Pancreas (tissue), 10 donors: Measurements from ENCODE around the gene TMC1. TPM values are rescaled to one million over a fixed set of nuclear protein-coding genes. Genes with fewer than 3 reads are reported as not detected.

ENCODE experiments used
- ATAC-seq, 4 donors: fragments of 200-7000 bp; cut with Tn5 transposase; one replicate each; pipeline versions ENCODE4 v1.8.0 to v1.9.1; 2020; ENCODE audit warnings: mild to moderate bottlenecking in 4 of 4, moderate library complexity in 4 of 4
- DNase-seq, 6 donors: peaks; one replicate each; pipeline ENCODE4 v3.0.0-alpha.2; 2020
- FAIRE-seq: peaks from 2 replicates; lab custom pipeline; 2012; peaks lifted over from hg19 to GRCh38; lab: Jason Lieb, UNC
- H3K27ac ChIP-seq, 4 donors: fragments of 200-600 bp; sonication (generic); 1 replicate in 3 of 4; 2 replicates in 1 of 4; pipeline versions ENCODE4 v1.5.0 to v1.8.0; 2020
- H3K27me3 ChIP-seq, 4 donors: fragments of 200-600 bp; one replicate each; pipeline ENCODE4 v1.8.0; 2021
- H3K36me3 ChIP-seq, 3 donors: fragments of 200-600 bp; sonication (generic) in 1 of 3; one replicate each; pipeline versions ENCODE4 v1.5.0 to v1.8.0; 2020 to 2021
- H3K4me1 ChIP-seq, 3 donors: fragments of 200-600 bp; one replicate each; pipeline ENCODE4 v1.8.0; 2021
- H3K4me3 ChIP-seq, 4 donors: fragments of 200-600 bp; sonication (generic) in 2 of 4; one replicate each; pipeline versions ENCODE4 v1.5.0 to v1.8.0; 2020 to 2021
- H3K9me3 ChIP-seq, 4 donors: fragments of 200-600 bp; one replicate each; pipeline ENCODE4 v1.8.0; 2021
- WGBS, 2 donors: extraction: QIAGEN DNeasy Blood & Tissue Kit; methylation state at CpG; one replicate each; pipeline ENCODE4 v1.1.7; 2013; 5-methylcytosine and 5-hydroxymethylcytosine counted together
- intact Hi-C, 3 donors: fragments of 100-400 bp; cut with DNase I; formaldehyde crosslinking; loops; one replicate each; pipeline versions ENCODE4 v1.11.1 to v1.14.2; 2022
- polyA plus RNA-seq, 2 donors: library from polyadenylated mRNA; stranded (reverse); fragments of 200-250 nt; gene quantifications; one replicate each; pipeline ENCODE4 v1.2.3, GENCODE V29; 2013
- total RNA-seq, 6 donors: library from RNA; stranded (reverse); fragmentation: NEBNext Ultra II Directional in 4 of 6; extraction: Animal tissue kit (Norgen Biotek cat#: 25700) in 4 of 6; gene quantifications; one replicate each; pipeline versions ENCODE4 v1.2.1 to v1.2.4, GENCODE V29; 2021 to 2023
- TF ChIP-seq, protein P1 (sequence below), 4 donors: fragments of 200-600 bp; sonication (generic) in 3 of 4; IDR thresholded peaks; one replicate each; pipeline versions ENCODE4 v1.5.0 to v1.8.0; 2021; ENCODE audit warnings: antibody characterized with exemption in 4 of 4
- donor health status: healthy with polysubstance abuse.
- donor health status: DM: no; HTN: no; CAD: no; lungs with moderate emphysema.
- donor health status: DM: no; HTN: no; CAD: no.
- donor health status: control.
- donor health status: control.
- donor health status: Bipolar disorder and iron deficiency.
- donor health status: DM: yes; HTN: yes; CAD: no.
- donor health status: DM: no; HTN: no; CAD: no.
- donor health status: DM: no; HTN: no; CAD: no.
- donor health status: DM: yes; HTN: yes; CAD: no.

Gene TMC1
- total and polyA plus RNA-seq, 8 donors = not detected

DNA sequence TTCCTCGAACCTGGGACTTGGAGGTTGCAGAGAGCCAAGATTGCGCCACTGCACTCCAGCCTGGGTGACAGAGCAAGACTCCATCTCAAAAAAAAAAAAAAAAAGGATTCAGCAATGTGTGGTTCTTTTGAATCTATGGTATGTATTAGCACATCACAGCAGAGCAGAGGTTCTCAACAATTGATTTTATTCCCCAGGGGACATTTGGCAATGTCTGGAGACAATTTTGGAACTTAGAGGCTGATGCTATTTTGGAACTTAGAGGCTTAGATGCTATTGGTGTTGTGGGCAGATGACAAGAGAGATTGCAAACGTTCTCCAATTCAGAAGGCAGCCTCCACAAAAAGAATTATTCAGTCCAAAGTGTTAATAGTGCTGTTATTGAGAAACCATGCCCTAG is 115.2 kb downstream of the TMC1 start:
- H3K4me1 ChIP-seq = no peaks in the 10 kb centered on the region
- TF ChIP-seq, protein P1, sequence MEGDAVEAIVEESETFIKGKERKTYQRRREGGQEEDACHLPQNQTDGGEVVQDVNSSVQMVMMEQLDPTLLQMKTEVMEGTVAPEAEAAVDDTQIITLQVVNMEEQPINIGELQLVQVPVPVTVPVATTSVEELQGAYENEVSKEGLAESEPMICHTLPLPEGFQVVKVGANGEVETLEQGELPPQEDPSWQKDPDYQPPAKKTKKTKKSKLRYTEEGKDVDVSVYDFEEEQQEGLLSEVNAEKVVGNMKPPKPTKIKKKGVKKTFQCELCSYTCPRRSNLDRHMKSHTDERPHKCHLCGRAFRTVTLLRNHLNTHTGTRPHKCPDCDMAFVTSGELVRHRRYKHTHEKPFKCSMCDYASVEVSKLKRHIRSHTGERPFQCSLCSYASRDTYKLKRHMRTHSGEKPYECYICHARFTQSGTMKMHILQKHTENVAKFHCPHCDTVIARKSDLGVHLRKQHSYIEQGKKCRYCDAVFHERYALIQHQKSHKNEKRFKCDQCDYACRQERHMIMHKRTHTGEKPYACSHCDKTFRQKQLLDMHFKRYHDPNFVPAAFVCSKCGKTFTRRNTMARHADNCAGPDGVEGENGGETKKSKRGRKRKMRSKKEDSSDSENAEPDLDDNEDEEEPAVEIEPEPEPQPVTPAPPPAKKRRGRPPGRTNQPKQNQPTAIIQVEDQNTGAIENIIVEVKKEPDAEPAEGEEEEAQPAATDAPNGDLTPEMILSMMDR (IDR thresholded peaks at IDR 0.05) = no peak
- H3K27me3 ChIP-seq = no peaks in the 10 kb centered on the region
- H3K9me3 ChIP-seq = no peaks in the 10 kb centered on the region
- no peak overlapping the region for H3K4me3 ChIP-seq
- 44 to 64% methylated on average over 3 of the region's 3 CpGs for WGBS, 2 donors
- intact Hi-C loops = no loop called here
- no peak for ATAC-seq
- no peak overlapping the region for H3K27ac ChIP-seq
- H3K36me3 ChIP-seq = no peaks in the 10 kb centered on the region
- FAIRE-seq = no peak
- DNase-seq = no peak

DNA sequence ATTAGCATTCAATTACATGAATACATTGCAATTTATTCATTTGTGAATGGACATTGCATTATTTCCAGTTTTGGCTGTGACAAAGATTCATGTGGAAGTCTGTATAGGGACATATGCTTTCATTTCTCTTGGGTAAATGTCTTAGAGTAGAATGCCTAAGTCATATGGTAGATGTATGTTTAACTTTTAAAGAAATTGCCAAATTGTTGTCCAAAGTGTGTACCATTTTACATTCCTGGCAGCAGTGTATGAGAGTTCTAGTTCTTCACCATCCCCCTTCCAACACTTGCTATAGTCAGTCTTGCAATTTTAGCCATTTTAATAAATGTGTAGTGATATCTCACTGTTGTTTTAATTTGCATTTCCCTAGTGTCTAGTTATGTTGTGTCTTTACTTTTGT is 122.2 kb downstream of the TMC1 start:
- FAIRE-seq = no peak
- TF ChIP-seq, protein P1 (IDR thresholded peaks at IDR 0.05) = no peak
- no peaks in the 10 kb centered on the region for H3K27me3 ChIP-seq
- no peaks in the 10 kb centered on the region for H3K4me1 ChIP-seq
- no peak for DNase-seq
- no peaks in the 10 kb centered on the region for H3K9me3 ChIP-seq
- H3K4me3 ChIP-seq = no peak overlapping the region
- intact Hi-C loops = no loop called here
- no peaks in the 10 kb centered on the region for H3K36me3 ChIP-seq
- no peak overlapping the region for H3K27ac ChIP-seq
- ATAC-seq = no peak

DNA sequence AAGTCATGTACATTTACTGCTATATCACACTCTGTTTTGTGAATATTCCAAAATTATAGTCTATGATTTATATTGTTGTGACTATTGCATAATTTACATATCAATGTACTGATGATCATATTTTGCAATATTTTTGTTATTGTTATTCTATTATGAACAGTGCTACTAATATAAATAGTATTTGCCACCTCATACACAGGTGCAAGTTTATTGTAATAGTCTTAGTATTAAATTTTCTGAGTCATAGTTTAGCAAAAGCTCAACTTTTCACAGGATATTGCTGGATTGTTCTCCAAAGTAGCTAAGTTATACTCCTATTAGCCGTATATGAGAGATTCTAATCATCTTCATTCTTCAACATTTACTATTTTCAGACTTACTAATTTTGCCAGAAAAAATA is 124.7 kb downstream of the TMC1 start:
- WGBS, 2 donors = 57 to 72% methylated on average over 1 of the region's 1 CpG
- DNase-seq (no peak), FAIRE-seq (no peak), ATAC-seq (no peak)
- intact Hi-C loops = no loop called here
- no peaks in the 10 kb centered on the region for H3K36me3 ChIP-seq
- TF ChIP-seq, protein P1 (IDR thresholded peaks at IDR 0.05) = no peak
- H3K4me1 ChIP-seq = no peaks in the 10 kb centered on the region
- H3K27me3 ChIP-seq = no peaks in the 10 kb centered on the region
- H3K4me3 ChIP-seq = no peak overlapping the region
- no peak overlapping the region for H3K27ac ChIP-seq
- H3K9me3 ChIP-seq = no peaks in the 10 kb centered on the region

DNA sequence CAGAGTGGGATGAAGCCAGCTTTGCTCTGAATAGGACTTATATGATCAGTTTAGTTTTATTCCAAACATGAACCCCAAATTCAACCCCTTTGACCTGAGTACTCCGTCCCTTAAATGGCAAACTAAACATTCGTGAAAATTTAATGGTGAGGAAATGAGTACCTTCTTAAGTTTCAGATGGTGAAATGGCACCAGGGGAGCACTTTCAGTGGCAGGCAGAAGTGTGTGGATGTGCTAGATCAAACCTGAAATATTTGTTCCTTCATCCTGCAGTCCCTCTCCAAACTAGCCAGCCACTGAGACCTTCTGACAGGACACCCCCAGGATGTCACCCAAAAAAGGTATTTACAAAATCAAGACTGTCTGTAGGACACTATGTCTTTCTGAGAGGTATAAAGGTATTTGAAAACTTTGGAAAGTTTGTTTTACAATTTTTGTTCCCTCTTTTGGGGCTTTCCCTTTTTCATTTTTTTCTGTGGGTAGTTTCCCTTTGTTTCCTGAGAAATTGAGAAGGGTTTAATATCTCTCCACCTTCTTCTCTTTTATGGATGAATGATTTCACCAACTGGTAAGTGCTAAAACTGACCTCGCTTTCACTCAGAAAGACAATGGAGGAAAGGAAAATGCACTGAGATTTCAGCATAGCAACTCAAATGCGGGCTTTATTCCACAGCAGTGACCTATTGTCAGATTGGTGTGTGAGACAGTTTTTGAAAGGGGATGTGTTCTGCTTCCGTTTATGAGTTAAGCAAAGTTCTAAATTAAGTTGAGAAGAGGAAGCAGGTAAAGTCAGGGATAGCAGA is 127.1 kb downstream of the TMC1 start:
- Histone ChIP-seq H3K9me3 (no peaks in the 10 kb centered on the region), H3K36me3 (no peaks in the 10 kb centered on the region), H3K4me3 (no peak overlapping the region), H3K4me1 (no peaks in the 10 kb centered on the region), H3K27ac (no peak overlapping the region), H3K27me3 (no peaks in the 10 kb centered on the region)
- no peak for FAIRE-seq
- no peak for ATAC-seq
- DNase-seq = no peak
- WGBS, 2 donors = 43 to 68% methylated on average over 5 of the region's 5 CpGs
- TF ChIP-seq, protein P1 (IDR thresholded peaks at IDR 0.05) = no peak
- intact Hi-C loops = no loop called here

DNA sequence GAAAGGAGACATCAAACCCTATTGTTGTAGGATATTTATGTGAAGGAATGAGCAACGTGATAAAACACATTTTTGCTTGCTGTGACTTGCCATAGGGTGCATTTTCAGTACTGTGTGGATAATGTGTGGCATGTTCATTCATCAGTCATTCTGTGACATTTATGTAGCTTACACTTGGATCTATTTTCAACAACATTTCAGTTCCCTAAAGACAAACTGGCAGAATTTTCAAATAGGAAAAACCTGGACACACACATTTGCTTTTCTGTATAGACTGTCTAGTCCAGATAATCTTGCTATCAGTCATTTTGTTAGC is 127.7 kb downstream of the TMC1 start:
- ATAC-seq (no peak), DNase-seq (no peak), FAIRE-seq (no peak)
- TF ChIP-seq, protein P1 (IDR thresholded peaks at IDR 0.05) = no peak
- no peak overlapping the region for H3K27ac ChIP-seq
- H3K27me3 ChIP-seq = no peaks in the 10 kb centered on the region
- 13 to 27% methylated on average over 1 of the region's 1 CpG for WGBS, 2 donors
- no peak overlapping the region for H3K4me3 ChIP-seq
- no peaks in the 10 kb centered on the region for H3K9me3 ChIP-seq
- no peaks in the 10 kb centered on the region for H3K36me3 ChIP-seq
- intact Hi-C loops = no loop called here
- H3K4me1 ChIP-seq = no peaks in the 10 kb centered on the region
